Activated T-cell treated with anti-CD3 and anti-CD28 coated beads for 48 hours (primary cell): ENCODE measurements around the gene TUT4.
"Not testable (repeated sequence)": the region's sequence is repeated elsewhere in the genome, so short reads cannot be mapped to it uniquely, and the experiment has no call there.

Experiments used
- DNase-seq: peaks from one replicate; pipeline ENCODE4 v3.0.0-alpha.2; 2020; ENCODE audit warnings: low read depth

Gene TUT4, protein sequence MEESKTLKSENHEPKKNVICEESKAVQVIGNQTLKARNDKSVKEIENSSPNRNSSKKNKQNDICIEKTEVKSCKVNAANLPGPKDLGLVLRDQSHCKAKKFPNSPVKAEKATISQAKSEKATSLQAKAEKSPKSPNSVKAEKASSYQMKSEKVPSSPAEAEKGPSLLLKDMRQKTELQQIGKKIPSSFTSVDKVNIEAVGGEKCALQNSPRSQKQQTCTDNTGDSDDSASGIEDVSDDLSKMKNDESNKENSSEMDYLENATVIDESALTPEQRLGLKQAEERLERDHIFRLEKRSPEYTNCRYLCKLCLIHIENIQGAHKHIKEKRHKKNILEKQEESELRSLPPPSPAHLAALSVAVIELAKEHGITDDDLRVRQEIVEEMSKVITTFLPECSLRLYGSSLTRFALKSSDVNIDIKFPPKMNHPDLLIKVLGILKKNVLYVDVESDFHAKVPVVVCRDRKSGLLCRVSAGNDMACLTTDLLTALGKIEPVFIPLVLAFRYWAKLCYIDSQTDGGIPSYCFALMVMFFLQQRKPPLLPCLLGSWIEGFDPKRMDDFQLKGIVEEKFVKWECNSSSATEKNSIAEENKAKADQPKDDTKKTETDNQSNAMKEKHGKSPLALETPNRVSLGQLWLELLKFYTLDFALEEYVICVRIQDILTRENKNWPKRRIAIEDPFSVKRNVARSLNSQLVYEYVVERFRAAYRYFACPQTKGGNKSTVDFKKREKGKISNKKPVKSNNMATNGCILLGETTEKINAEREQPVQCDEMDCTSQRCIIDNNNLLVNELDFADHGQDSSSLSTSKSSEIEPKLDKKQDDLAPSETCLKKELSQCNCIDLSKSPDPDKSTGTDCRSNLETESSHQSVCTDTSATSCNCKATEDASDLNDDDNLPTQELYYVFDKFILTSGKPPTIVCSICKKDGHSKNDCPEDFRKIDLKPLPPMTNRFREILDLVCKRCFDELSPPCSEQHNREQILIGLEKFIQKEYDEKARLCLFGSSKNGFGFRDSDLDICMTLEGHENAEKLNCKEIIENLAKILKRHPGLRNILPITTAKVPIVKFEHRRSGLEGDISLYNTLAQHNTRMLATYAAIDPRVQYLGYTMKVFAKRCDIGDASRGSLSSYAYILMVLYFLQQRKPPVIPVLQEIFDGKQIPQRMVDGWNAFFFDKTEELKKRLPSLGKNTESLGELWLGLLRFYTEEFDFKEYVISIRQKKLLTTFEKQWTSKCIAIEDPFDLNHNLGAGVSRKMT (N-terminal part only)

DNA sequence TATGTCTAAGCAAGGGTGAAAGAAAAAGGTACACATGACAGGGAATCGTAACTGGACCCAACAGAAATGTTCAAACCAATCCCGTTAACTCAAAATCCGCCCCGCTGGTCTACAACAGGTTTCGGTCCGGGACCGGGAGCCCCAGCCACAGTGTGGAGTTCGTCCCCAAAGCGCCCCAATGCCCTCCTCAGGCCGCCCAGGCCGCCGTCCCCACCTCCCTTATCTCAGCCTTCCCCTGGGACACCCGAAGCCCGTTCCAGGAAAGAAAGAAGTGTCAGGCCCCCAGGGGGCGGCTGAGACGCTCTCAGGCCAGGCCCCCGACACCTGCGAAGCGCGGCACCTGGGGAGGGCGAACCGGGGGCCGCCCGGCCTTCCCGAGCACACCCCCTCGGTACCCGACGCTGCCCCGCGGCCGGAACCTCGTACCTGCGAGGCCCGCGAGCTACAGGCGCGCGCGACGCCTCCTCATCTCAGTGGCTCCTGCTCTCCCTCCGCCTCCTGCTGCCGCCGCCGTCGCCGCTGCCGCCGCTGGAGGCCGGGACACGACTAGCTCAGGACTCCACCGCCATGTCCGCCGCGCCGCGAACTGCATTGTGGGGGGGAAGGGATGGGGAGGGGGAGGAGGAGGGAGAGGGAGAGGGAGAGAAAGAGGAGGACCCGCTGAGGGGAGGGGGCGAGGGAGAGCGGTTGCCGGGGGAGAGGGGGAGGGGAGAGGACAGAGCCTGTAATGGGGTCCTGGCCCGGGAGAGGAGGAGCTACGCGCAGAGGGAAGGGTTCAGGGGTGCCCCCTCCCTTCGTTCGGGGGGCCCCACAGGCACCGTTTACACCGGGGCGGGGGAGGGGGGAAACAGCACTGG is at the start of gene TUT4:
TSS of gene TUT4 (minus strand) at position 588 of the 857 bp plus-strand sequence. CDS start 26,812 bp downstream, outside the sequence.
- peak; percentile 71 for DNase-seq

DNA sequence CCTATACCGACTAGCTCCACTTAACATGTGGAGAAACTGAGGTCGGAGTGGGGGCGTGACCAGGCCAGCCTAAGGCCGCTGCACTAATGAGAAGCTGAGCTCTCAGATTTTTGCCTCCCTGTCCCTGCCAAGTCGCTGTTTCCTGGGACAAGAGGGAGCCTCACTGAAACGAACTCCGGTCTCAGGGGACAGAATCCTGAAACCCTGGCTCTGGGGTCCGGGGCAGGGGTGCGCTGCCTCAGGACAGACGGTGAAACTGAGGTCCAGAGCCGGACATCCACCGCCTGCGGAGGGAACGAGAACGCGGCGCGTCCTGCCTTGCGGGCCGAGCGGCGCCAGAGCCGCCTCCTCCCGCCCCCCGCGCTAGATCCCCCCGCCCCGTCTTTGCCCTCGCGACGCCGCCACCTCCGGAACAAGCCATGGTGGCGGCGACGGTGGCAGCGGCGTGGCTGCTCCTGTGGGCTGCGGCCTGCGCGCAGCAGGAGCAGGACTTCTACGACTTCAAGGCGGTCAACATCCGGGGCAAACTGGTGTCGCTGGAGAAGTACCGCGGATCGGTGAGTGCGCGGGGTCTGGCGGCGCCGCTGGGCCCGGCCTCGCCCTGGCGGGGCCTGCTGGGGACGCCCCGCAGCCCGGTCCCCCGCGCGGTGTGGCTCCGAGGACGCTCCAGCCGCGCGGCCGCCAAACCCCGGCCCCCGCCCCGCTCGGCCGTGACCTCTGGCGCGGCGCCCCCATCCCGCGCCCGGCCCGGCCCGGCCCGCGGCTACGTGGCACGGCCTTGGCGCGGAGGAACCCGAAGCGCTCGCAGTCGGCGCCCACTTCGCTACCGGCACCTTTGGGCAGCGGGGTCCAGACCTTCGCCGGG is 49.3 kb upstream of the TUT4 start, which contains the start of gene GPX7:
TSS of gene GPX7 (plus strand) at position 381 of the 865 bp plus-strand sequence. CDS start at position 420, 39 bp downstream.
- peak; percentile 46 for DNase-seq

DNA sequence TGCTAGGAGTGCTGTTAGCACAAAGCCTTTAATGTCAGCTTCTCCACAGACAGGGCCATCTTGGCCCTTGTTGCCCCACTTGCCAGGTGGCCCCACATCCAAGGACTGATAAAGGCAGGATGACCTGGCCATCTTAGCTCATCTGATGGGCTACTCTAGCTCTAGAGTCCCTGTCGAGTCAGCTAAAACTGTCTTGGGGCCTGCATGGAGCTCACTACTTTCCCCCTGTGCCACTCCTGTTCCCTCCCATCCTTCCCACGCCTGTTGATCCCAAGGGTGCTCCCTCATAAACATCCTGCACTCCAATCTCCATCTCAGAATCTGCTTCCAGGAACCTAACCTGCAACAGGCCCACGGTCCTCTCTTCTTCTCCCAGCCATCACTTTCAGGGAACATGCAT is 48.6 kb upstream of the TUT4 start:
- DNase-seq, result no peak

DNA sequence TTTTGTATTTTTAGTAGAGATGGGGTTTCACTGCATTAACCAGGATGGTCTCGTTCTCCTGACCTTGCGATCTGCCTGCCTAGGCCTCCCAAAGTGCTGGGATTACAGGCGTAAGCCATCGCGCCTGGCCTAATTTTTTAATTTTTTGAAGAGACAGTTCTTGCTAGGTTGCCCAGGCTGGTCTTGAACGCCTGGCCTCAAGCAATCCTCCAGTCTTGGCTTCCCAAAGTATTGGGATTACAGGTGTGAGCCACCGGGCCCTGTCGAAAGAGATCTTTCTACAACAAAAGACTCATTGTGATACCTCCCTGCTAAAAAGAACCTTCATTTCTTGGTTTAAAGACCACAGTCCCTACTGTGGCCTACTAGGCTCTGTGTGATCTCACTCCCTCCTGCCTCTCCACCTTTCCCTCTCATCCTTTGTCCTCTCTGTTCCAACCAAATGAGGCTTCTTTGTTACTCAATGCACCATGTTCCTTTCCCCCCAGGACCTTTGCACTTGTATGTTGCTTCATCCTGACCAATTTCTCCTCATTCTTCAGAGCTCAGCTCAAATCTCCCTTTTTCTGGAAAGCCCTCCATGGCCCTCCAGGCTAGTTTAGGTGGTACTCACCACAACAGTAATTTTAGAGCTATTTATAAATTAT is 47.8 kb upstream of the TUT4 start:
- no peak for DNase-seq

DNA sequence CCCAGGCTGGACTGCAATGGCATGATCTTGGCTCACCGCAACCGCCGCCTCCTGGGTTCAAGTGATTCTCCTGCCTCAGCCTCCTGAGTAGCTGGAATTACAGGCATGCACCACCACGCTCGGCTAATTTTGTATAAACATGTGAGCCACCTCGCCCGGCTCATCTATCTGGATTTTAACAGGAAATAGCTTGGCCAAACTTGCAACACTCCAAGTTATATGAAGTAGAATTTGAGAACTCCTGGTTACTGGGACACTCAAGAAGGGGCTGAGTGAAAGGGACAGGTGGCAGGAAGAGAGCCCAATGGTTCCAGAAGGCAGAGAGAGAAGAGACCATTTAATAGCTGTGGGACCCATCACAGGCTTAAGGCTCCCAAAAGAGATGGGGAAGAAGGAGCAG is 46.3 kb upstream of the TUT4 start:
- no peak for DNase-seq

DNA sequence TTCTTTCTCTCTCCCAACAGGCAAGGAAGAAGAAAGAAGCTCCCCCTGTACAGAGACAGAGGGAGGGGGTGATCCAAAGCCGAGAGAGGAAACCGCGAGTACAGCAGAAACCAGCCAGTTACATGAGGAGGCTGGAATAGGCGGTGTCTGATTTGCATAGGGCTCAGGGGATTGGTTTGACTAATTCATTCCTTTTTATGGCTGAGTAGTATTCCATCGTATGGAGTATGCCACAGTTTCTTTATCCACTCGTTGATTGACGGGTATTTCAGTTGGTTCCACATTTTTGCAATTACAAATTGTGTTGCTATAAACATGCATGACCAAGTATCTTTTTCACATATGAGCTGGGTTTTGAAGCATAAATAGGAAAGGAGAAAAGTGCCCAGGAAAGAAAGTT is 45.8 kb upstream of the TUT4 start:
- no peak for DNase-seq

DNA sequence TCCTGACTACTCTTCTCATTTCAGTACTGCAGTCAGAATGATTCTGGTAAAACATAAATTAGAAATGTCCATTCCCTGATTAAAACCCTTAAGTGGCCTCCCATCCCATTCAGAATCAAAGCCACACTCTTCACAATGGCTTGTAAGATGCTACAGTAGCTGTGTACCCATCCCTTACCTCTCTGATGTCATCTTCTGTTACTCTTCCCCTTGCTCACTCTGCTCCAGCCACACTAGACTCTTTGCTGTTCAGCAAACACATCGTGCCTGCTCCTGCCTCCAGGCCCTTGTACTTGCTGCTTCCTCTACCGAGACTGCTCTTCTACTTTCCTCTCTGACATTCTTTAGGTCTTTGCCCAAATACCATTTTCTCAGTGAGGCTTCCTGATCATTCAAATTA is 45.0 kb upstream of the TUT4 start:
- no peak for DNase-seq

DNA sequence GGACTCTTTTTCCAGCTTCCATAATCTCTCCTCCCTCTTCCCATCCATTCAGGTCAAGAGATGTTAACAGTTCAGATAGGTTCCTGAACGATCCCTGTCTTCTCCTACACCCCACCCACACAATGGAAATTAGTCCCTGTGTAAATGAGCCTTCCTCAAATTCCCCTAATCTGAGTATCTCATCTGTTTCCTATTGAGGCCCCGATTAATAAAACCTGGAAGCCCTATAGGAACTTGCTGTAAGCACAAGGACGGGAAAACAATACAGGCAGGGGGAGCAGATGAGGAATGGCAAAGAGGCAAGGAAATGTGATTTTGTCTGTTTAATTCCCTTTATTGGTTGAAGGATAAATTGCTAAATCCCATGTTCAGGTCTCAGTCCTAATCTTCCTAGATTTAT is 42.2 kb upstream of the TUT4 start:
- DNase-seq, result no peak

DNA sequence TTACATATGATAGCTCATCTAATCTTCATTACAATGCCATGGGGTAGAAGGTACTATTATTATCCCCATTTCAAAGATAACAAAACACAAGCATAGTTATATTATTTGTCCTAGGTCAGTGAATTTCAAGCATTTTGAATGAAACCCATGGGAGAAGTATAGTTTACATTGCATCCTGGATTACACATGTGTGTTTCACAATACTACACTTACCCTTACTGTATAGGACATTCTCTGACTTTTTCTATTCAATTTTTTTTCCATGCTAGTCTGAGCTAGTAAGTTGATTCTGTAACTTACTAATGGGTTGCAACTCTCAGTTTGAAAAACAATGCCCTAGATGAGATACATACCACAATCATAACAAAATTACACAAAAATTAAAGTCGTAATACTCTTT is 40.6 kb upstream of the TUT4 start:
- no peak for DNase-seq

DNA sequence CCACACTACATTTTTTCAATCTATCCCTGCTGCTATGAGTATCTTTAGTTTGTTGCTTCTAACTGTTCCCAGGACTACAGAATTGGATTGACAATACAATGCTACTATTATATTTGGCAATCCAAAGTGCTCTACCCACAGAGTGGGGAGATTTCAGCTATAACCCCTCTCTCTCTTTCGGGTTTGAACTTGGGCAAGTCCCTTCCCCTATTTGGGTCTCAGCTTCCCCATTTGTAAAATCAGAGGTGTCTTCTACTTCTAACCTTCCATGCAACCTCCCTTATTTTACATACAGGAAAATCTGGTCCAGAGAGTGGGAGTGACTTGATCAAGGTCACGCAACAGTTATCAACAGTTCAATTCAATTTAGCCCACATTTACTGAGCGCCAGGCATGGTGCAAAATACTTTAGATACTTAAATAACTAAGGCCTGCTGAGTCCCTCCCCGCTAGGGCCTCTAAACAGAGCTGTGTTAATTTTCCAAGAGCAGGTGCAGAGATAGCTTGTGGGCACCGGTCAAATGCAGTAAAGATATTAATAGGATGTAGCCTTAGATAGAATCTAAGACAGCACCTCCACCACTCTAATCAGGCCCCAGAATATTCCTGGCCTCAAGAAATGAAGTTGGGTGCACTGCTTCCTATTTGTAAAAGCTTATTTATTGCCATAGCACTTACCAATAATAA is 39.9 kb upstream of the TUT4 start:
- DNase-seq, result no peak

DNA sequence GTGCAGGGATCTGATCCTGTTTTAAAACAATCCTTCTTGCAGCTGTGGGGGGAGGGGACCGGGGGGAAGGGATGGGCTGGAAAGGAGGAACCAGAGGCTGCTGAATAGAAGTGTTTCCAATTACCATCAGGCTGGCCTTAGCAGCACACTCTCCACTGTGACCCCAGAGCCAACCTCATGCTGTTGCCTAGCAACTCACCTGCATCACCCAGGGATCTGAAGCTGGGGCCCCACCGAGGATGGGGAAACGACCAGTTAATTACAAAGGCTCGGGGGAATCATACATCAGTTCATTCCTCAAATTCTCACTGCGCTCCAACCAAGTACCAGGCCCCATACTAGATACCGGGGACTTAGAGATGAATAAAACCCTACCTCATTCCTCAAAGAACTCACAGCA is 37.4 kb upstream of the TUT4 start:
- no peak for DNase-seq

DNA sequence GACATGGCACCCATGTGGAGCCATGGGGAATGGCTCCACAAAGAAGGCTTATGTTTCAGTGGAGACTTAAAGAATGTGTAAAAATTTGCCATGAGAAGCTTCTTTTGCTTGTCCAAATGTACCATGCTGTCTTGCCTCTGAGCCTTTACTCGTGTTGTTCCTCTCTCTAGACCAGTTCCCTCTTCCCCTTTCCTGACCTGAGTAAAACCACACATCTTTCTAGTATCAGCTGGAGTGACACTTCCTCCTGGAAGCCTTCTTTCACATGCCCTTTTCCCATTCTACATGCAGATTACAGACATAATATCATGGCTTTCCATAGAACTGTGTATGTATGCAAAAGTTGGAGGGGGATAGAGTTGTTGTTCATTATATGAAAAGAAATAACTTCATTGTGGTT is 35.6 kb upstream of the TUT4 start:
- no peak for DNase-seq

DNA sequence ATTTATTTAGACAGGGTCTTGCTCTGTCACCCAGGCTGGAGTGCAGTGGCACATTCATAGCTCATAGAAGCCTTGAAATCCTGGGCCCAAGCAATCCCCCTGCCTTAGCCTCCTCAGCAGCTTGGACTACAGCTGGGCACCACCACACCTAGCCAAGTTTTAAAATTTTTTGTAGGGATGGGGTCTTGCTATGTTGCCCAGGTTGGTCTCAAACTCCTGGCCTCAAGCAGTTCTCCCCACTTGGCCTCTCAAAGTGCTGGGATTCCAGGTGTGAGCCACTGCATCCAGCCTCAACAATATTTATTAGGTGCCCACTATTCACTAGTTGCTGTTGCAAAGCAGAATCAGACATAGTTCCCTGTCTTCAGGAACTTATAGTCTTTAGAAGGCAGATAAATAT is 35.1 kb upstream of the TUT4 start:
- no peak for DNase-seq

DNA sequence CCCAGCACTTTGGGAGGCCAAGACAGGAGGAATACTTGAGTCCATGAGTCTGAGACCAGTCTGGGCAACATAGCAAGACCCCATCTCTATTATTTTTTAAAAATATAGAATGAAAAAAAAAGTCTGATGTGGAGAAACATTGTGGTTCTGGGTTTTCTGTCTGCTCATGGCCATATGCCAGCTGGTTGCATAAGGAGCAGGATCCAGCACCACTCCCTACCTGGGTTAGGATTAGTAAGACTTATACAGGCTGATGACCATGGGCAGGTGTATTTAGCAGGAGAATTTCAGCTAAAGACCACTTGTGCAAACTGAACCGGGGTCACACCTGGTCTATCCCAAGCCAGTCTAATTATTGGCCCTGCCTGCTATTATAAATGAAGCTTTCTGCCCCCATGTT is 32.6 kb upstream of the TUT4 start:
- DNase-seq, result no peak

DNA sequence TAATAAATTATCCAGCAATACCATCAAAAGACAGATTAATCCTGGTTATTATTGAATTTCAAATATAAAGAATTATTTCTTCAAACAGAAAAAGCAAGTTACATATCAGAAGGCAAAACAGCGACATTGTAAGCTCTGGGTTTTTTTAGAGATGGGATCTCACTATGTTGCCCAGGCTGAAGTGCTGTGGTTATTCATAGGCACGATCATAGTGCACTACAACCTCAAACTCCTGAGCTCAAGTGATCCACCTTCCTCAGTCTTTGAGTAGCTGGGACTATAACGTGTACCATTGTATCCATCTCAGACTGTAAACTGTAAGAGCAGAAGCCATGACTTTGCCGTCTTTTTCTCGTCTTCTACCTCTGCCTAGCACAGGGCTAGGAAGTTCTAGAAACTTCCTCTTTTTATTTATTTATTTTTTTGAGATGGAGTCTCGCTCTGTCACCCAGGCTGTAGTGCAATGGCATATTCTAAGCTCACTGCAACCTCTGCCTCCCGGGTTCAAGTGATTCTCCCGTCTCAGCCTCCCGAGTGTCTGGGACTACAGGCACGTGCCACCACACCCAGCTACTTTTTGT is 29.3 kb upstream of the TUT4 start:
- no peak for DNase-seq

DNA sequence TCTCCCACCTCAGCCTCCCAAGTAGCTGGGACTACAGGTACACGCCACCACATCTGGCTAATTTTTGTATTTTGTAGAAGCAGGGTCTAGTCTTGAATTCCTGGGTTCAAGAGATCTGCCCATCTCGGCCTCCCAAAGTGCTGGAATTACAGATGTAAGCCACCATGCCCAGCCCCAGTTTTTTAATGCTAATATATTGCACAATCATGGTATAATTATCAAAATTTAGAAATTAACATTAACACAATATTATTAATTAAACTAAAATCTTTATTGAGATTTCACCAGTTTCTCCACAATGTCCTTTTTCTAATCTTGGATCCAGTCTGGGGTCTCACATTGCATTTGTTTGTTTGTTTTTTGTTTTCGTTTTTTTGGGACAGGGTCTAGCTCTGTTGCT is 27.4 kb upstream of the TUT4 start:
- DNase-seq, result no peak

DNA sequence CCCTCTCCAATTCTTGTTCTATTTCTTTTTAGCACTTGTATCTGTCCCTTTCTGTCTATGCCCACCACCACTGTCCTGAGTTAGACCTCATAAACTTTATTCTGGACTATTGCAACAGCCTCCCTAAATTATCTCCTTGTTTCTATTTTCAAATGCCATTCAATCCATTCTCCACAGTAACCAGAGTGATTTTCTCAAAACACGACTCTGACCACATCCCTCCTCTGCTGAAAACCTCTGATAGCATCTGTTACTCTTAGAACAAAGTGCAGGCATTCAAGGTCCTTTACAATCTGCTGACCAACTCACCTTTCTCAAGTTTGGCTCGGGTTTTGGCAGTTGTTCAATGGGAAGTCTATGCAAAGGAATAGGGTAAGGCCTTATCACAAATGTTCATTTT is 26.5 kb upstream of the TUT4 start:
- no peak for DNase-seq

DNA sequence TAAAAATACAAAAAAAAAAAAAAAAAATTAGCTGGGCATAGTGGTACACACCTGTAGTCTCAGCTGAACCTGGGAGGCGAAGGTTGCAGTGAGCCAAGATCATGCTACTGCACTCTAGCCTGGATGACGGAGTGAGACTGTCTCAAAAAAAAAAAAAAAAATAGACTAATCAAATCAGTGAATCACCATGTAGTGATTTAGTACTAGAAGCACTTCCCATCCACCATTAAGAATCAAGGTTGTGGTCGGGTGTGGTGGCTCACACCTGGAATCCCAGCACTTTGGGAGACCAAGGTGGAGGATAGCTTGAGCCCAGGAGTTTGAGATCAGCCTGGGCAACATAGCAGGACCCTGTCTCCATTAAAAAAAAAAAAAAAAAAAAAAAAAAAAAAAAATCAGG is 25.2 kb upstream of the TUT4 start:
- not testable (repeated sequence) for DNase-seq

DNA sequence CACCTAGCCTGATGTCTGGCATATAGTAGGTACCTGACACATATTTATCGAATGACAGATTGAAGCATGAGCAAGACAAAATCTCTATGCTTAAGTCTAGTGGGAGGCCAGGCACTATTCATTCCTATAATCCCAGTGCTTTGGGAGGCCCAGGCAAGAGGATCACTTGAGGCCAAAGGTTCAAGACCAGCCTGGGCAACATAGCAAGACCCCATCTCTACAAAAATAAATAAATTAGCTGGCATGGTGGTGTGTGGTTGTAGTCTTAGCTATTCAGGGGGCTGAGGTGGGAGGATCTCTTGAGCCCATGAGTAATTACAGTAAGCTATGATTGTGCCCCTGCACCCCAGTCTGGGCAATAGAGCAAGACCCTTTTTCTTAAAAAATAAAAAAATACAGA is 23.2 kb upstream of the TUT4 start:
- DNase-seq, result no peak
